ENCODE results near the gene NCL.

Gene NCL, protein sequence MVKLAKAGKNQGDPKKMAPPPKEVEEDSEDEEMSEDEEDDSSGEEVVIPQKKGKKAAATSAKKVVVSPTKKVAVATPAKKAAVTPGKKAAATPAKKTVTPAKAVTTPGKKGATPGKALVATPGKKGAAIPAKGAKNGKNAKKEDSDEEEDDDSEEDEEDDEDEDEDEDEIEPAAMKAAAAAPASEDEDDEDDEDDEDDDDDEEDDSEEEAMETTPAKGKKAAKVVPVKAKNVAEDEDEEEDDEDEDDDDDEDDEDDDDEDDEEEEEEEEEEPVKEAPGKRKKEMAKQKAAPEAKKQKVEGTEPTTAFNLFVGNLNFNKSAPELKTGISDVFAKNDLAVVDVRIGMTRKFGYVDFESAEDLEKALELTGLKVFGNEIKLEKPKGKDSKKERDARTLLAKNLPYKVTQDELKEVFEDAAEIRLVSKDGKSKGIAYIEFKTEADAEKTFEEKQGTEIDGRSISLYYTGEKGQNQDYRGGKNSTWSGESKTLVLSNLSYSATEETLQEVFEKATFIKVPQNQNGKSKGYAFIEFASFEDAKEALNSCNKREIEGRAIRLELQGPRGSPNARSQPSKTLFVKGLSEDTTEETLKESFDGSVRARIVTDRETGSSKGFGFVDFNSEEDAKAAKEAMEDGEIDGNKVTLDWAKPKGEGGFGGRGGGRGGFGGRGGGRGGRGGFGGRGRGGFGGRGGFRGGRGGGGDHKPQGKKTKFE
- long read RNA-seq, donor 1, full-length matches to known transcripts, result 56 of 7,364 reads
- long read RNA-seq, donor 1, partial matches to known transcripts, result 6,450 of 7,364 reads
- long read RNA-seq, donor 1, other reads (novel, unspliced or antisense), result 858 of 7,364 reads
- long read RNA-seq, donor 2, full-length matches to known transcripts, result 35 of 4,081 reads
- long read RNA-seq, donor 2, partial matches to known transcripts, result 3,877 of 4,081 reads
- long read RNA-seq, donor 2, other reads (novel, unspliced or antisense), result 169 of 4,081 reads
- long read RNA-seq, donor 3, full-length matches to known transcripts, result 26 of 262 reads
- long read RNA-seq, donor 3, partial matches to known transcripts, result 236 of 262 reads
- long read RNA-seq, donor 3, other reads (novel, unspliced or antisense), result 0 of 262 reads
- long read RNA-seq, donor 4, full-length matches to known transcripts, result 56 of 6,177 reads
- long read RNA-seq, donor 4, partial matches to known transcripts, result 5,904 of 6,177 reads
- long read RNA-seq, donor 4, other reads (novel, unspliced or antisense), result 217 of 6,177 reads
- long read RNA-seq, donor 5, full-length matches to known transcripts, result 92 of 7,037 reads
- long read RNA-seq, donor 5, partial matches to known transcripts, result 6,763 of 7,037 reads
- long read RNA-seq, donor 5, other reads (novel, unspliced or antisense), result 182 of 7,037 reads
- long read RNA-seq, donor 6, full-length matches to known transcripts, result 37 of 4,683 reads
- long read RNA-seq, donor 6, partial matches to known transcripts, result 4,511 of 4,683 reads
- long read RNA-seq, donor 6, other reads (novel, unspliced or antisense), result 135 of 4,683 reads
- long read RNA-seq, donor 7, full-length matches to known transcripts, result 73 of 9,889 reads
- long read RNA-seq, donor 7, partial matches to known transcripts, result 9,217 of 9,889 reads
- long read RNA-seq, donor 7, other reads (novel, unspliced or antisense), result 599 of 9,889 reads
- long read RNA-seq, donor 8, full-length matches to known transcripts, result 67 of 5,402 reads
- long read RNA-seq, donor 8, partial matches to known transcripts, result 5,135 of 5,402 reads
- long read RNA-seq, donor 8, other reads (novel, unspliced or antisense), result 200 of 5,402 reads

GRCh38 chr2:231463698-231464575 is at the start of gene NCL:
Gene NCL, minus strand, starts transcription at chr2:231464484. Its CDS starts 131 bp downstream, at chr2:231464353.
- peak; percentile 99 for DNase-seq

DNA sequence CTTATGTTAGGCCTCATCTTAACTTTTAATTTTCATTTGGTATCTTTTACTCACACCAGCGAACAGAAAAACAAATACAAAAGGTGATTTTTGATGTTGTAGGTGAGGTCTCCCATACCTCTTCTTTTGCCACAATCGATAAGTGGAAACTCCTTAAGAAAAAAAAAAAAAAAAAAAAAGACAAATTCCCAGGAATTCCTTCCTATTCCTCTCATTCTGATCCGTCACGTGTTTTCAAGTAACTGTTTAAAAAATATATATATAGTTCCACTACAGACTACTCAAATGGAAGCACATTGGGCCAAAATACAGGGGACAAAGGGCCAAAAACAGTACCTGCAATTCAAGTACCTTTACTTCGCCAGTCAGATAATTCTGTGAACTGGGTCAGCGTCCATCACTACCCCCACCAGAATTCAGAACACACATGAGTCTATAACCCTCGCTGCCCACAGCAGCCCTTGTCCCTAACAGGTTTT is 49.5 kb upstream of the NCL start:
- DNase-seq, result no peak

- DNase-seq, result no peak
Observed at GRCh38 chr2:231512222-231512621, 47.9 kb upstream of the NCL start.

- no peak for DNase-seq
Observed at GRCh38 chr2:231503766-231504165, 39.5 kb upstream of the NCL start.

DNA sequence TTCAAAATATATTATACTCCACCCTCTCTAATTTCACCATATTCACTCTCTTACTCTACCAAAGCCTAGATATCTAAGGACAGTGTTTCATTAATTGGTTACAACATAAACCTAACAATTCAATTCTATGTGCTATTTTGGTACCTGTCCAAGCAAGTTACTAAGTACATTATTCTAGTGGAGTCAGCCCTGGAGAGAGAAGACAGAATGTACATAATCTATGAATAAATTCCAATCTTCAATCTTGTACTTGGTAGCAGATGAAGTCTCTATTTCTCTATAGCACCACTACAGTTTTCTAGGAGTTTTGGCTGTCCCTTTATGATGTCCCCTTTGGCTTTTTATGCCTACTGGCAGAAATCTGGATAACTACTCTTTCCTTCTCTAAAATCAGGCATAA is 38.3 kb upstream of the NCL start:
- no peak for DNase-seq

GRCh38 chr2:231497651-231498050 is 33.4 kb upstream of the NCL start:
- no peak for DNase-seq

DNA sequence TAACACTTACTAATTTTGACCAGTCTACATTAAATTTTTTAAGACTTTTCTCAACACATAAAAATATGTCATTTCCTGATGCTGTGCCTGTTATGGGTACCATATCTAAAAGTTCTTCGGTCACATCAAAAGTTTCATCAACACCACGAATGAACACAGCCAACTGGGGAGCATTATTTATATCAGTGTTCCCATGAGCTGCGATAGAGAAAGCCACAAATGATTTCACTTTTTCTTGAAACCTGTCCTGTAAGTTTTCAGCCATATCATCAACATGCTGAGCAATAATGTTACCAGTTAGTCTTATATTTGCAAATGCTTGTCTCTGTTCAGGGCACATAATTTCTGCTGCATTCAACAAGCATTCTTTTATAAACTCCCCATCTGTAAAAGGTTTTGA is 30.4 kb upstream of the NCL start:
- DNase-seq, result no peak

DNA sequence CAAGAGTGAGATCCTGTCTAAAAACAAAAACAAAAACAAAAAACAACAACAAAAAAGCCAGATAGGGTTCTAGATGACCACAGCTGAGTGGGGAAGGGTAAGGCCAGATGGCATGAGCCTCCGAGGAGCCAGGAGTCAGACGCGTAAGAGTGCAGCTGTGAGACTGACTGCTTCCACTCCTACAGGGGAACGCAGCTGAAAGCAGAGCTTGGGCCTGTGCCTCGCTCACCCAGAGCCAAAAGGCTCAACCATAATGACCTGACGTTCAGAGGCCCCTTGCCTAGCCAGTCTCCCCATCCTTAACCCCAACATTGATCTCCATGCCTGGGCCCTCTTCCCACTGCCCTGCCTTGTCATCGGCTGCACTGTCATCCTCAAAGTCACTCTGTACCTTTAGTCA is 26.5 kb upstream of the NCL start:
- no peak for DNase-seq

GRCh38 chr2:231489990-231490389 is 25.7 kb upstream of the NCL start:
- DNase-seq, result no peak

GRCh38 chr2:231488331-231488730 is 24.0 kb upstream of the NCL start:
- no peak for DNase-seq

DNA sequence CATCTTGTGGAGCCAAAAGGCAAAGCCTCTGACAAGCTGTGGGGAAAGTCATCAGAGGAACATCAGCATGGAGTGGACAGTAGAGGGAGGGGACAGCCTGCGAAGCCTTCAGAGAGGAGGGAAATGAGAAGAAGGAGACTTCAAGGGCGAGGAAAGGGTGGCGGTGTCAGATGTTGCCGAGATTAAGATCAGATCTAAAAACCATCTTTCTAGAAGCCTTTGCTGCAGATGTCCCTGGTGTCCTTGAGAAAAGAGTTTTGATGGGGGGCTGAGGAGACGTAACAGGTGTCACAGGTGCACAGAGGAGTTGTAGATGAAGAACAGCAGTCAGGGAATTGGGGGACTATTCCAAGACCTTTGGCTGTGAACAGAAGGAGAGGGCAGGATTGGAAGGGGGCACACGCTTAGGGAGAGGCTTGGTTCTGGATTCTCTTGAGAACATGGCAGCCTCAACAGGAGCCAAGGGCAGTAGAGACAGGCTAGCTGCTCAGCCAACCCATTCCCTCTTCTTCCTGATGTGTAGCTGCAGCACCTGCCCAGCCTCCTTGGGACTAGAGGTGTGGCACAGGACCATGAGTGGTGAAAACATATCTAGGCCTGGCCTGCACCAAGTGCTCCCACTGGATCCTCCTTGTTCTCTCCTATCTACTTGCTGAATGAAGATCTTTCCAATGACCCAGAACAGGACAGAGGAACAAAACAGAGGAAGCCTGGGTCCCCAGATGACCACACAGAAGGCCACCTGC is 22.7 kb upstream of the NCL start:
- DNase-seq, result no peak

- DNase-seq, result peak; percentile 61
Observed at GRCh38 chr2:231483398-231484329, 19.4 kb upstream of the NCL start.

- DNase-seq, result peak; percentile 82
Observed at GRCh38 chr2:231482806-231483391, 18.6 kb upstream of the NCL start.

- no peak for DNase-seq
Observed at GRCh38 chr2:231480781-231481180, 16.5 kb upstream of the NCL start.

DNA sequence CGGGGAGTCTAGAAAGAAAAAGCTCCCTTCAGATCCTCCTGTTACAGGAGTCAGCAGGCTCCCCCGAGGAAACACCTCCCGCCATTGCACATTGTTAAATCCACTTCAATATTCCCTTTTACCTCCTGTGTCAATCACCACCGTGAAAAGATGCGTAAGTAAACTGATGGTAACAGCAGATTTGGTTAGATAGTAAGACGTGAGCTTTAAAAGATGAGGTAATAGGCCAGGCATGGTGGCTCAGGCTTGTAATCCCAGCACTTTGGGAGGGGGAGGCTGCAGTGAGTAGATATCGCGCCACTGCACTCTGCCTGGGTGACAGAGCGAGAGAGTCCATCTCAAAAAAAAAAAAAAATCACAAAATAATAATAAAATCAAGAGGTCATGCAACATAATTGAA is 15.2 kb upstream of the NCL start:
- no peak for DNase-seq

DNA sequence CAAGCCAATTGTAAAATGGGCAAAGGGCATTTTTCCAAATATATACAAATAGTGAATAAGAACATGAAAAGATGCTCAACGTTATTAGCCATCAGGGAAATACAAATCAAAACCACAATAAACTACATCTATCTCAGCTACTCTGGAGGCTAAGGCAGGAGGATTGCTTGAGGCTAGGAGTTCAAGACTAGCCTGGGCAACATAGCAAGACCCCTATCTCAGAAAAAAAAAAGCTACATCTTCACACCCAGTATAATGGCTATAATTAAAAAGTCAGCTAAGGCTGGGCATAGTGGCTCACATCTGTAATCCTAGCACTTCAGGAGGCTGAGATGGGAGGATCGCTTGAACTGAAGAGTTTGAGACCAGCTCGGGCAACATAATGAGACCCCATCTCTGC is 12.6 kb upstream of the NCL start:
- DNase-seq, result no peak

- no peak for DNase-seq
Observed at GRCh38 chr2:231475965-231476364, 11.7 kb upstream of the NCL start.

GRCh38 chr2:231472816-231473215 is 8.5 kb upstream of the NCL start:
- DNase-seq, result no peak
